Head of caudate nucleus (tissue), 42 donors: ENCODE data around the gene SLIT3.
A peak's percentile ranks its signal among the peaks of the same experiment; 100 is the strongest.

Experiments used
- DNase-seq, 42 donors: peaks; one replicate each; pipeline versions ENCODE4 v3.0.0 to v3.0.0-alpha.2; 2020 to 2021; ENCODE audit warnings: mixed read lengths in 7 of 42
- intact Hi-C: fragments of 100-400 bp; cut with DNase I; formaldehyde crosslinking; loops from one replicate; pipeline ENCODE4 v1.15.0; 2022

SLIT3 gene

GRCh38 chr5:168740811-168741213, 560.1 kb downstream of the SLIT3 start:
- intact Hi-C loops, result no loop called here
- no peak for DNase-seq

GRCh38 chr5:168740092-168740800, 560.7 kb downstream of the SLIT3 start:
- DNase-seq, result peak in 3 of 42 donors; percentile 12 to 52 (median 13)
- intact Hi-C loops, result no loop called here

- DNase-seq, result no peak
- intact Hi-C loops, result no loop called here
Observed at GRCh38 chr5:168737066-168737465, 563.9 kb downstream of the SLIT3 start.

GRCh38 chr5:168736281-168736831, 564.6 kb downstream of the SLIT3 start:
- intact Hi-C loops, result no loop called here
- DNase-seq, result no peak

- intact Hi-C loops, result no loop called here
- peak in 5 of 42 donors; percentile 12 to 39 (median 20) for DNase-seq
Observed at GRCh38 chr5:168734620-168735300, 566.2 kb downstream of the SLIT3 start.

GRCh38 chr5:168734119-168734518, 566.8 kb downstream of the SLIT3 start:
- intact Hi-C loops, result no loop called here
- no peak for DNase-seq

- DNase-seq, result no peak
- intact Hi-C loops, result no loop called here
Observed at GRCh38 chr5:168728546-168729211, 572.3 kb downstream of the SLIT3 start.

GRCh38 chr5:168727547-168727946, 573.4 kb downstream of the SLIT3 start:
- intact Hi-C loops, result no loop called here
- no peak for DNase-seq

- intact Hi-C loops, result no loop called here
- no peak for DNase-seq
Observed at GRCh38 chr5:168726342-168726741, 574.6 kb downstream of the SLIT3 start.

GRCh38 chr5:168724227-168724626, 576.7 kb downstream of the SLIT3 start:
- DNase-seq, result no peak
- intact Hi-C loops, result no loop called here

GRCh38 chr5:168723037-168723436, 577.9 kb downstream of the SLIT3 start:
- intact Hi-C loops, result no loop called here
- DNase-seq, result no peak

GRCh38 chr5:168721966-168722365, 579.0 kb downstream of the SLIT3 start:
- intact Hi-C loops, result no loop called here

GRCh38 chr5:168721002-168721753, 579.8 kb downstream of the SLIT3 start:
- DNase-seq, result peak in 1 of 42 donors; percentile 22
- intact Hi-C loops, result no loop called here

More at GRCh38 chr5:168721966-168722365, 579.0 kb downstream of the SLIT3 start:
- no peak for DNase-seq

- intact Hi-C loops, result no loop called here
- DNase-seq, result no peak
Observed at GRCh38 chr5:168720575-168720974, 580.4 kb downstream of the SLIT3 start.

GRCh38 chr5:168714046-168714445, 586.9 kb downstream of the SLIT3 start:
- intact Hi-C loops, result no loop called here

GRCh38 chr5:168713051-168713450, 587.9 kb downstream of the SLIT3 start:
- intact Hi-C loops, result no loop called here
- DNase-seq, result peak in 27 of 42 donors; percentile 7 to 72 (median 29)

More at GRCh38 chr5:168714046-168714445, 586.9 kb downstream of the SLIT3 start:
- DNase-seq, result no peak

GRCh38 chr5:168712280-168712924, 588.5 kb downstream of the SLIT3 start:
- intact Hi-C loops, result no loop called here
- DNase-seq, result no peak

- intact Hi-C loops, result no loop called here
- no peak for DNase-seq
Observed at GRCh38 chr5:168710706-168711105, 590.2 kb downstream of the SLIT3 start.
